ENCODE results near the gene RB1.

RB1 gene

DNA sequence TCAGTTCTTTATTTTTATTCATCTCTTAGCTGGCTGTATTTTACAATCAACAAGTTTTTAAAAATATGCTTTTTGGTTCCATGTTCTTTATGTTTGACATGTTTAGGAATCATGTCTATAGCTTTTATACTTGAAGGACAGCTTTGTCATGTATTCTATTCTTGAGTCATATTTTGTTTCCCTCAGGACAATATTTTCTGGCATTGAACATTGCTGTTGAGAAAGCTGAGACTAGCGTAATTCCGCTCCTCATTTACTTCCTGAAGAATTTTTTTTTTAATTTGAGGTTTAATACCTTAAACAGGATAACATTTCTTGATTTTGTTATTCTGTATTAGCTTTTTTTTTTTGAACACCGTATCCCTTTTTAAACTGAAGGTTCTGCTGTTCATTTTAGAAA is 53.2 kb downstream of the RB1 start:
- no peak for DNase-seq

GRCh38 chr13:48369988-48370387 is 66.4 kb downstream of the RB1 start:
- DNase-seq: no peak

DNA sequence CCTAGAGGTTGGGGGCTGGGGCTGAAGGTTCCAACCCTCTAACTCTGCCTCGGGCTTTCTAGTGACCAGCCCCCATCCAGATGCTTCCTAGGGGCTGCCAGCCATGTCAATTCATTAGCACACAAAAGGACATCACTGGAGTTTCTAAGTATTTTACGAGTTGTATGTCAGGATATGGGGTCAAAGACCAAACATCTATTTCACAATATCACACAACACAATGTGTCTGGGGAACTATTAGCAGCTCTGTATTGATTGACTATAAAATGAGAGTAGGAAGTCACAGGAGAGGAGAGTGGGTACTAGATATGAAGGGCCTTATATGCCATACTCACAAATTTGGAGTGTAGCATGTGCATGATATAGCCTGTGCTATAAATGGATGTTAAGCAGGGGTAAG is 67.3 kb downstream of the RB1 start:
- DNase-seq: no peak

GRCh38 chr13:48377857-48378256 is 74.3 kb downstream of the RB1 start:
- DNase-seq: no peak

GRCh38 chr13:48380581-48380980 is 77.0 kb downstream of the RB1 start:
- no peak for DNase-seq

GRCh38 chr13:48383384-48383783 is 79.8 kb downstream of the RB1 start:
- DNase-seq: no peak

DNA sequence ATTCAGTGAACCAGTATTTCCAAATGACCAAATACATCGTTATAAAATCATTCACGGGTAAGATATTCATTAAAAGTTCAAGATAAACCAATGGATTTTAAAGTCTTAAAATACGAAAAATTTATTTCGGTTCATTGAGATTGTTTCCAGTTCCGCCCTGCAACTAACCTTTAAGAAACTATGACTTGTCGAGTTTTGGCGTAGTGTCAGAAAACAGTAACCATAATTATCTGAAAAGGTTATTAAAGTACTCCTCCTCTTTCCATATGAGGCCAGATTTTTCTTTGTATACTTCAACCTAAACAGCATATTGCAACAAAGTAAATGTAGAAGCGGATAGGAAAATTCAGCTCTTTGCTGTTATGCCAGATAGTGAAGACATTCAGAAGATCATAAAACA is 83.3 kb downstream of the RB1 start:
- no peak for DNase-seq

- no peak for DNase-seq
Measured at GRCh38 chr13:48391257-48391656, 87.7 kb downstream of the RB1 start.

DNA sequence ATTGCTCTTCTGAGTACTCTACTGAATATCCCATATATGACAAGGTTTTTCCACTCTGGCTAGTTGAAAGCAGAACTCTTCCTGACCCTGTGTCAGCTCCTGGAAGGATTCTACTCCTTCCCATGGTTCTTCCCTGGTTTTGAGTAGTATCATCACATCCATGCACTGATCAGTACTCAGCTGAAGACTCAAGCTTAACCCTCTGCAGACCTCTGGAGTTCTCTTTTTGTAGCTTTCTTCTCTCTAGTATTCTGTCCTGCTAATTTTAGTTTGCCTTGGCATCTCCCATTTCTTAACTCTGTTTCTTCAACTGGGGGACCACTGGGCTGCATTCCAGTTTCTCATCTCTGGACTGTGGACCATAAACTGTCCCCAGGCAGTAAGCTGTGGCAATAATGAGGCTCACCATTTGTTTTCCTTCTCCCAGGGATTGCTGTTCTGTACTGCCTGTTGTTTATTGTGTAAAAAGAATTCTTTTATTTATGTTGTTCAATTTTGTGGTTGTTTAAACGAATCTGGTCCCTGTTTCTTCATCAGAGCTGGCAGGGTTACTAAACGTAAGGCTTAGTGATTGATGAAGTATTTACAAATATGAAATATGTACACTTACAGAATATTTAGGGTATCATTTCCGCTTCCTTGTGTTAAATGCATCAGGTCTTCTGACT is 89.6 kb downstream of the RB1 start:
- no peak for DNase-seq

- DNase-seq: no peak
Measured at GRCh38 chr13:48393698-48394085, 90.1 kb downstream of the RB1 start.

DNA sequence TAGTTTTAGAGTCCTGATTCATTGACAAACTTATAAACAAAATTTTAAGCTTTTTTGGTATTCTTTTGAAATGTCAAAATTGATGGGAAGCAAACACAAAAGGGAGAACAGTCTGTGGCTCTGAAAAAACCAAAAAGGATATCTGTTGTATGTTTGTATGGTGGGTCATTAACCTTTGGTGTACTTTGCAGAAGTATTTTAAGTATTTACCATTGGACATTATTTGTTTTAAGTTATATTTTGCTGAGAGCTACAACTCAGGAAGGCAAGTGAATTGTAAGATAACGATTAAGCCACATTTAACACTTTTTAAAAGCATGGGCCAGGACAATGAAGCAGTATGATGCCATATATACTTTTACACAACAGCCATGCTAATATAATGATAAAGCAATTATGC is 94.2 kb downstream of the RB1 start:
- DNase-seq: no peak

- DNase-seq: no peak
Measured at GRCh38 chr13:48398450-48399095, 95.0 kb downstream of the RB1 start.

DNA sequence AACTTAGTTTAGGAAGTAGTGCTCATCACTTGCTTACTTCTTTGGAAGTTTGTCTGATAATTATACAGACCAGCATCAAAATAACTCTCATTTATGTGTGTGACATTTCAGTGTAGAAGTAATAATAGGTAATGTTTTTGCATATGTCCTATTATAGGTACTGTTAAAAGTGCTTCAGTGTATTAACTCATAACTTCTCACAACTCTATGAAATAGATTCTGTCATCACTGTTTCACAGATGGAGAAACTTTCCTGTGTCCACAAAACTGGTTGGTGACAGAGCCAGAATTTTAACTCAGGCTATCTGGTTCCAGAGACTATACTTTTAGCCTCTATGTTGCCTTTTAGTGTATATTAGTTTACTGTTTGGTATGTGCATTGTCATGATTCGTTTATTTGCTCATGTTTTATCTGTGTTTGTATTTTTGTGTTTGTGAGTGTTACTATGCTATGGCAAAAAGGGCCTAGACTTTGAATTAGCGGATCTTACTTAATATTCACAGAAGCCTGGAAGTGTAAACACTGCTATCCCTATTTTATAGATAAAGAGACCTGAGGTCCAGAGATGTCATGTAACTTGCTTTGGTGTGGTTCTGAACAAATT is 96.6 kb downstream of the RB1 start:
- DNase-seq: no peak

DNA sequence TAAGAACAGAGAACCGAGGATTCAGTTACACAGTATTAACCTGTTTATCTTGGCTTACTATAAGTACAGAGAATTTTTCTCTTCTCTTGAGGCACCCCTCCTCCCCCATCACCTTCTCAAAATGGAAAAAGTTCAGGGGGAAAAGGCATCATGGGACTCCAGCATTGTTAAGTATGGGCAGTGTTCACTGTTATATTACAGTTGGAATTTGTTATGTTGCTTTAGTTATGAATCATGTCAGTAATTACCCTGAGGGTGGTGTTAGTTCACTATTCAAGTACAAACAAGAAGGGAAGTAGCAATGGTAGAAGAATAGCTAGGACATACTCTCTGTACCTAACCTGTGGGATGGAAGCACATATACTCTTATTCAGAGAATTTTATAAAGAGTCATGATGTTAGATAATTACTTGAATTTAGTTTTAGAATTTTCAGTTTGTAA is 97.3 kb downstream of the RB1 start:
- DNase-seq: no peak

GRCh38 chr13:48401480-48401879 is 97.9 kb downstream of the RB1 start:
- no peak for DNase-seq

- no peak for DNase-seq
Measured at GRCh38 chr13:48402325-48402932, 98.9 kb downstream of the RB1 start.

DNA sequence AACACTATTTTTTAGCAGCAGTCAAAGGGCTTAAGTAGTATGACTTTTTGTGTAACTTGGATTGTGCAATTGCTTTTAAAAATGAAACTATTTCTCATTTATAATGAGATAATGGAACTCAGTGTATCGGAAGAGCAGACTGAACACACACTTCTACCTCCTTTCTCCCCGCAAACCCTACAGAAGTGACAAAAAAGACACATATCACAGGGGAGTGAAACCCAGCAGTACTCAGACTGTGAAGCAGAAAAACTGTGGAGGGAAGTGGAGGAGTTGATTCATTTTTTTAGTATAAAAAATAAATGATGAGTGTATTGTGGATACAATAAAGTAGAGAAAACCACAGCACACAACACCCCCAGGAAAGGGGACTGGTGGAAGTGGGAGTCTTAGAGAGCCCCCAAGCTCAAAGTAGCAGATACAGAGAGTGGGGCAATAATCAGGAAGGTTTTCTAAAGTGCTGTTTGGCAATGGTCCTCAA is 99.6 kb downstream of the RB1 start:
- no peak for DNase-seq

DNA sequence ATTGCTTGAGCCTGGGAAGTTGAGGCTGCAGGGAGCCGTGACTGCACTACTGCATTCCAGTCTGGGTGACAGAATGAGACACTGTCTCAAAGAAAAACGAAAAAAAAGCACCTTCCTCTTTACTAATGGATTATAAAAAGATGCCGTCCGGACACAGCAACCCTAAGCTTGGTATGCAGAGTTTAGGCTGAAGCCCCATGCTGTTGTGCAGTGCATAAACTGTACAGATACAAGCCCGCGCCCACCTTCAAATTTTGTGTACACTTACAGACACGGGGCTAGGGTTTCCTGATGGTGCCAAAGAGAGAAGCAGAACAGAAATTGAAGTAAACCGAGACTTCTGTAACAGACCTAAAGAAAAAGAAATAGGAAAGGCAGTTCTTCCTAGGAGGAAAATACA is 100.4 kb downstream of the RB1 start:
- DNase-seq: no peak

GRCh38 chr13:48404952-48405351 is 101.4 kb downstream of the RB1 start:
- no peak for DNase-seq

GRCh38 chr13:48405875-48406274 is 102.3 kb downstream of the RB1 start:
- DNase-seq: no peak

- no peak for DNase-seq
Measured at GRCh38 chr13:48410199-48410598, 106.6 kb downstream of the RB1 start.

GRCh38 chr13:48411147-48411794 is 107.7 kb downstream of the RB1 start:
- no peak for DNase-seq

GRCh38 chr13:48411841-48412531 is 108.4 kb downstream of the RB1 start:
- no peak for DNase-seq

Measured in NCI-H187 (cell line).